Central memory CD8-positive, alpha-beta T cell (primary cell): ENCODE data around the gene IL31.

Experiments used
- ATAC-seq: fragments of 150-1000 bp; cut with Tn5 transposase; replicated peaks from 2 replicates; pipeline ENCODE4 v1.10.0; 2022; ENCODE audit warnings: mild to moderate bottlenecking, moderate FRiP score, moderate number of reproducible peaks; ENCODE audit not compliant: poor library complexity, severe bottlenecking; ENCODE audit errors: extremely low read depth
- DNase-seq, 2 donors: peaks; one replicate each; pipeline ENCODE4 v3.0.0; 2021; ENCODE audit warnings: low spot score in 2 of 2
- H3K27ac Mint-ChIP-seq: one replicate; pipeline ENCODE4 v1.8.0; 2022; ENCODE audit warnings: low read depth, mild to moderate bottlenecking, moderate library complexity, mixed read lengths
- H3K27me3 Mint-ChIP-seq: one replicate; pipeline ENCODE4 v1.8.0; 2022; ENCODE audit warnings: mixed read lengths
- H3K36me3 Mint-ChIP-seq: one replicate; pipeline ENCODE4 v1.8.0; 2022; ENCODE audit warnings: mild to moderate bottlenecking, moderate library complexity, mixed read lengths; ENCODE audit not compliant: insufficient read depth
- H3K4me1 Mint-ChIP-seq: one replicate; pipeline ENCODE4 v1.8.0; 2022; ENCODE audit warnings: mixed read lengths
- H3K4me3 Mint-ChIP-seq: one replicate; pipeline ENCODE4 v1.8.0; 2022; ENCODE audit warnings: mild to moderate bottlenecking, moderate library complexity, mixed read lengths
- H3K9me3 Mint-ChIP-seq: one replicate; pipeline ENCODE4 v1.8.0; 2022; ENCODE audit warnings: mixed read lengths

The IL31 gene

DNA sequence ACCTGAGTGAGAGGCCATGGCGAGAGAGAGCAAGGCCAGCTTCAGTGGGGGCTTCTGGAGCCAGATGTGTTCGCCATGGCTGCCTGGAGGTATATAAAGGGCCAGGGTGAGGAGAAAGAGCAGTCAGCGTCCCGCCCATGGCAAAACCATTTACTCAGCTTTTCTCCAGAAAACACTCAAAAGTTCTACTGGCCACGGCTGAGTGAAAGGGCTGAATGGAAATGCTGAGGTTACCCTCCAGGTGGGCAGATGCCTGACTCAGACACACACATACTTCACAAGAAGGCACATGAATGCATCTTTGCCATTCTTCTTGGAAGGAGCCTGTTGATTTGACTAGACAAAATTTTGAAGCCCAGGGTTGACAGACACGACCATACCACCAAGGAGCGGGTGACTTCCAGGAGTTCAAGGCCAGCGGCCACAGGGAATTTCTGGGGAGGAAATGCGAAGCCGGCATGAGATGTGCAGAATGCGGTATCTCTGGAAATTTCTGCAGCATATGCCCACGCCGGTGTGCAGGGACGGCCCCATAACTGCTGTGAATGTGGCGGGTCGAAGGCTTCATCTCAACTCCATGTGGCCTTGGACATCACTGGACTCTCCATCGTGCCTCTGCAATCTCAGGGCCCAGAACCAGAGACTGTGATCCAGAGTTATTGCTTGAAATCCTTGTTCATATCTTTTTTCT is at the start of gene IL31:
Gene IL31, minus strand, starts transcription at position 67 of the 691 bp plus-strand sequence. Its CDS starts 49 bp downstream, at position 18.
- no peaks in the 10 kb centered on the region for H3K9me3 Mint-ChIP-seq
- ATAC-seq = no peak
- no peak within 1 kb of the TSS for H3K4me3 Mint-ChIP-seq
- H3K27me3 Mint-ChIP-seq = no peaks in the 10 kb centered on the region
- no peak for DNase-seq
- H3K27ac Mint-ChIP-seq = no peak within 1 kb of the TSS
- H3K36me3 Mint-ChIP-seq = peaks cover 2% of the 10 kb centered on the region
- H3K4me1 Mint-ChIP-seq = no peaks in the 10 kb centered on the region

DNA sequence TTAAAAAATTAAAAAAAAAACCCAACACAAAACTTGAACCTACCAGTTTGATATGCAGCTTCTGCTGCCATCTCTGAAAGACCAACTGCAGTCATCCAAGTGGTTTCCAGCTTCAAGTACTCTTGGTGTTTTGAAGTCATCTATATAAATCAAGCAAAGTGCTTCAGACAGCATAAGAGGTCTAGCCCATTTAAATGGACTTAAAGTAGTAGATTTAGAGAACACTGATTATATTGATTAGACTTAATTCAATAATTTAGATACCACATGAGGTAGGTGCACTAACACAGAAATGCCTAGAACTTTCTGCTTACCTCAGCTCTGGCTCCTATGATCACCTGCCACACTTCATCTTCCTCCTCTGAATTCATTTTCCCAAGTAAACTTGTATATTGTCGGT is 42.4 kb upstream of the IL31 start:
- no peak overlapping the region for H3K27ac Mint-ChIP-seq
- H3K4me3 Mint-ChIP-seq = no peak overlapping the region
- peaks cover 6% of the 10 kb centered on the region for H3K4me1 Mint-ChIP-seq
- no peaks in the 10 kb centered on the region for H3K9me3 Mint-ChIP-seq
- no peaks in the 10 kb centered on the region for H3K27me3 Mint-ChIP-seq
- ATAC-seq (no peak), DNase-seq (no peak)
- H3K36me3 Mint-ChIP-seq = peaks cover 79% of the 10 kb centered on the region

DNA sequence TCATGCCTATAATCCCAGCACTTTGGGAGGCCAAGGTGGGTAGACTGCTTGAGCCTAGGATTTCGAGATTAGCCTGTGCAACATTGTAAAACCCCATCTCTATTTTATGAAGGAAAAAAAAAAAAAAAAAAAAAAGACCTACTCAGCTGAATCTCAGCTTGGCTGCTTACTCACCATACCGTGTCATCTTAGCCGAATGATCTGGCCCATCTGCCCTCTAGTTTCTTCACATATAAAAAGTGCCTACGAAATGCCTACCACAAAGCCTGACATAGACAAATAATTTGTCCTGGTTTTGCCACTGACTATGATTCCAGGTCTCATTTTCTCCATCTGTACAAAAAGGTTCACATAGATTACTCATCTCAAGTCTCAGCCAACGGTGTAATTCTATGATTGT is 41.8 kb upstream of the IL31 start:
- DNase-seq (no peak), ATAC-seq (no peak)
- H3K9me3 Mint-ChIP-seq = no peaks in the 10 kb centered on the region
- no peak overlapping the region for H3K27ac Mint-ChIP-seq
- H3K36me3 Mint-ChIP-seq = peaks cover 79% of the 10 kb centered on the region
- no peak overlapping the region for H3K4me3 Mint-ChIP-seq
- no peaks in the 10 kb centered on the region for H3K27me3 Mint-ChIP-seq
- peaks cover 6% of the 10 kb centered on the region for H3K4me1 Mint-ChIP-seq

DNA sequence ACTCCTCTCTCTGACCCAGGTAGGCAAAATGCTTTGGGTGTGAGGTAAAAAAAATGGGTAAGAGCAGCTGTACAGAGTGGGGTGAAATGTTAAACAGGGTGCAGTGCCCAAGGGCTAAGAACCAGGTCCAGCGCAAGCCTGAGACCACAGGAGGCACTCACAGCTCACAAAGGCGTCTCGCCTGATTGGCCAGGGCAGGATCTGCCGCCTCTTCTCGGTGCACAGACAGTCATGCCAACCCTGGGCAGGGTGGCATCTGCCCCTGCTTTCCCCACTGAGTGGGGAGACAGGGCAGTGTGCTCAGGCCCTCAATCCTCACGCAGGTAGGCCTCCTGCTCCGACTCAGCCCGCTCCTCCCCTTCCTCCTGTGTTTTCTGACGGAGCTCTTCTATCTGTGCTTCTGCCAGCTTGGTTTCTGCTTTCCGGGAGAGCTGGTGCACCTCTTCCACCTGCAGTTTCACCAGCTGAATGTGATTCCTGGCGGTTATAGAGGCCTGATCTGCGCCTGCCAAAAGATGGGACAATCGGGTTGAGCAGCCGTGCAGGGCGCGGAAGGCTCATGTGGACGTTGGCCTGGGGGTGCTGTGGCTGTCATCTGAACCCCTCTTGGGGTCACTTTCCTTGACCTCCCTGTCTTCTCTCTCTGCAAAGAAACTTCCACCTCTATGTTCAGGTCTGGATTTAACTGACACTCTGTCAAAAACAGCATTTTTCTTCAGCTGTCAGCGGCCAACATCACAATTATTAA is 34.2 kb upstream of the IL31 start:
- Mint-ChIP-seq H3K9me3 (no peaks in the 10 kb centered on the region), H3K27ac (no peak overlapping the region), H3K4me3 (no peak overlapping the region), H3K36me3 (peaks cover 54% of the 10 kb centered on the region), H3K4me1 (peaks cover 8% of the 10 kb centered on the region), H3K27me3 (no peaks in the 10 kb centered on the region)
- DNase-seq (no peak), ATAC-seq (no peak)

DNA sequence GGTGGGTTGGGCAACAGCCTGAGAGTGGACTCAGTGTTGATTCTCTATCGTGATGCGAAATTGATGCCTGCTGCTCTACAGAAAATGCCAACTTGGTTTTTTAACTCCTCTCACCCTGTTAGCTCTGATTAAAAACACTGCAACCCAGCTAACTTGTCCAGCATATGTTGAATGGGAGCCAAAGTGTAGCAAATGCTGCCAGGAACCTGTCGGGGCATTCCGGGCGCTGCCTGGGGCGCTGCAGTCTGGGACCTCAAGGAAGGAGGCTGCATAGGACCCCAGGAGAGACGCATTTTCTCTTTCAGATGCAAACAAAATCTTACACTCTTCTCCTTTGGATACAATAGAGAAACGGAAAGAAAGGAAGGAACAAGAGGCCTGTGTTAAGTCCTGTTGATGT is 33.4 kb upstream of the IL31 start:
- Mint-ChIP-seq H3K4me3 (no peak overlapping the region), H3K27ac (no peak overlapping the region), H3K4me1 (peaks cover 8% of the 10 kb centered on the region), H3K36me3 (peaks cover 49% of the 10 kb centered on the region), H3K9me3 (no peaks in the 10 kb centered on the region), H3K27me3 (no peaks in the 10 kb centered on the region)
- ATAC-seq (no peak), DNase-seq (no peak)

DNA sequence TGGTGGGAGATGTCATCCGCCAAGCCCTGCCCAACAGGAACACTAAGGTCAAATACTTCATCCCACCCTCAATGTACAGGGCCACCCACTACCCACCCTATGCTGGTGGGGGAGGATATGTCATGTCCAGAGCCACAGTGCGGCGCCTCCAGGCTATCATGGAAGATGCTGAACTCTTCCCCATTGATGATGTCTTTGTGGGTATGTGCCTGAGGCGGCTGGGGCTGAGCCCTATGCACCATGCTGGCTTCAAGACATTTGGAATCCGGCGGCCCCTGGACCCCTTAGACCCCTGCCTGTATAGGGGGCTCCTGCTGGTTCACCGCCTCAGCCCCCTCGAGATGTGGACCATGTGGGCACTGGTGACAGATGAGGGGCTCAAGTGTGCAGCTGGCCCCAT is 33.0 kb upstream of the IL31 start:
- H3K4me3 Mint-ChIP-seq = no peak overlapping the region
- no peaks in the 10 kb centered on the region for H3K27me3 Mint-ChIP-seq
- no peak for ATAC-seq
- H3K9me3 Mint-ChIP-seq = no peaks in the 10 kb centered on the region
- H3K27ac Mint-ChIP-seq = no peak overlapping the region
- H3K4me1 Mint-ChIP-seq = peaks cover 8% of the 10 kb centered on the region
- no peak for DNase-seq
- H3K36me3 Mint-ChIP-seq = peaks cover 44% of the 10 kb centered on the region

DNA sequence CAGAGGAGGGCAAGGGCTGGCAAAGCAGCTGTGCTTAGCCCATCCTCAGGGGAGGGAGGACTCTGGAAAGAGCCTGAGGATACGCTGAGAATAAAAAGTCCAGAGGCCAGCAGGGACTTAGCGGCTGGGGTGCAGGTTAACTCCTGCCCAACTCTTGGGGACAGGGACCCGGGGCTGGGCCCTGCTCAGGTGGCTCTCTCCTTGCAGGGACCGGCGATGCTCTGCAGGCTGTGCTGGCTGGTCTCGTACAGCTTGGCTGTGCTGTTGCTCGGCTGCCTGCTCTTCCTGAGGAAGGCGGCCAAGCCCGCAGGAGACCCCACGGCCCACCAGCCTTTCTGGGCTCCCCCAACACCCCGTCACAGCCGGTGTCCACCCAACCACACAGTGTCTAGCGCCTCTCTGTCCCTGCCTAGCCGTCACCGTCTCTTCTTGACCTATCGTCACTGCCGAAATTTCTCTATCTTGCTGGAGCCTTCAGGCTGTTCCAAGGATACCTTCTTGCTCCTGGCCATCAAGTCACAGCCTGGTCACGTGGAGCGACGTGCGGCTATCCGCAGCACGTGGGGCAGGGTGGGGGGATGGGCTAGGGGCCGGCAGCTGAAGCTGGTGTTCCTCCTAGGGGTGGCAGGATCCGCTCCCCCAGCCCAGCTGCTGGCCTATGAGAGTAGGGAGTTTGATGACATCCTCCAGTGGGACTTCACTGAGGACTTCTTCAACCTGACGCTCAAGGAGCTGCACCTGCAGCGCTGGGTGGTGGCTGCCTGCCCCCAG is 32.3 kb upstream of the IL31 start:
- ATAC-seq (no peak), DNase-seq (no peak)
- Mint-ChIP-seq H3K36me3 (peaks cover 39% of the 10 kb centered on the region), H3K4me3 (peak overlapping the region; percentile 20), H3K27me3 (no peaks in the 10 kb centered on the region), H3K4me1 (peaks cover 8% of the 10 kb centered on the region), H3K27ac (no peak overlapping the region), H3K9me3 (no peaks in the 10 kb centered on the region)

DNA sequence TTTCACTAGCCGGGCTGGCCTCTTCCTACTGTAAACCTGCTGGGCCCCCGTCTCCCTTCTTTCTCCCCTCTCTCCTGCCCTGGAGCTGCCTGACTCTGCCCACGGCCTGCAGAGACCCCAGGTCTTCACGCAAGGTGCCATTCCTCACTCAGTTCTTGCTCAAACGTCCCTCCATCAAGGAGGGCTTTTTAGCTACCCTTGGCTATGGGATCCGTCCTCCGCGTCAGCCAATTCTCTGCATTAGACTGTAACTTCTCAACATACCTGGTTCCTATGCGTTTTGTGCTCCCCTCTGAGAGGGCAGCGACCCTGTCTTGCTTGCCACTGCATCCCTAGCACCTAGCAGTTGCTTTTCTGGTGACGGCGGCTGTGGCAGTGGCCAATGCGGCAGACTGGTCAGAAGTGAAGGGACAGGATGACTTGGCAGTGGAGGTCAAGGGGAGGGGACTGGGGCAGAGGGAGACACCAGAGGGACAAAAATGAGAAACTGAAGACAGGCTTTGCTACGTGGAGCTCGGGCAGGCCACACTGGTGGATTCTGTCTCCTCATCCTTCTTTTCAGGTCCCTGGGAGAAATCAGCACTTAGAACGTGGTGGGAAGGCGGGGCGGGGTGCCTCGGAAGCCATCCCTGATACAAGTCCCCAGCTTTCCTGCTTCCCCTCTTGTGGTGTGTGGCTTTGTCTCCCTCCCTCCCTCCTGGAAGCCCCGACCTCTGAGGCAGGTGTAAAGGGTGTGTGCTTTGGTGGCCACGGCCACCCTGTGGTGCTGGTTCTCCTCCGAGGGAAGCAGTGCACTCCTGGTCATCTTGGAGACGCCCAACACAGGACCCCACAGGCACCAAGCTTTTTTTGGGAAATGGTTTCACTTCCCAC is 31.3 kb upstream of the IL31 start:
- Mint-ChIP-seq H3K4me1 (peaks cover 8% of the 10 kb centered on the region), H3K36me3 (peaks cover 32% of the 10 kb centered on the region), H3K9me3 (no peaks in the 10 kb centered on the region), H3K27ac (peak overlapping the region; percentile 6), H3K4me3 (peak overlapping the region; percentile 70), H3K27me3 (peaks cover 1% of the 10 kb centered on the region)
- ATAC-seq (no peak), DNase-seq (no peak)

DNA sequence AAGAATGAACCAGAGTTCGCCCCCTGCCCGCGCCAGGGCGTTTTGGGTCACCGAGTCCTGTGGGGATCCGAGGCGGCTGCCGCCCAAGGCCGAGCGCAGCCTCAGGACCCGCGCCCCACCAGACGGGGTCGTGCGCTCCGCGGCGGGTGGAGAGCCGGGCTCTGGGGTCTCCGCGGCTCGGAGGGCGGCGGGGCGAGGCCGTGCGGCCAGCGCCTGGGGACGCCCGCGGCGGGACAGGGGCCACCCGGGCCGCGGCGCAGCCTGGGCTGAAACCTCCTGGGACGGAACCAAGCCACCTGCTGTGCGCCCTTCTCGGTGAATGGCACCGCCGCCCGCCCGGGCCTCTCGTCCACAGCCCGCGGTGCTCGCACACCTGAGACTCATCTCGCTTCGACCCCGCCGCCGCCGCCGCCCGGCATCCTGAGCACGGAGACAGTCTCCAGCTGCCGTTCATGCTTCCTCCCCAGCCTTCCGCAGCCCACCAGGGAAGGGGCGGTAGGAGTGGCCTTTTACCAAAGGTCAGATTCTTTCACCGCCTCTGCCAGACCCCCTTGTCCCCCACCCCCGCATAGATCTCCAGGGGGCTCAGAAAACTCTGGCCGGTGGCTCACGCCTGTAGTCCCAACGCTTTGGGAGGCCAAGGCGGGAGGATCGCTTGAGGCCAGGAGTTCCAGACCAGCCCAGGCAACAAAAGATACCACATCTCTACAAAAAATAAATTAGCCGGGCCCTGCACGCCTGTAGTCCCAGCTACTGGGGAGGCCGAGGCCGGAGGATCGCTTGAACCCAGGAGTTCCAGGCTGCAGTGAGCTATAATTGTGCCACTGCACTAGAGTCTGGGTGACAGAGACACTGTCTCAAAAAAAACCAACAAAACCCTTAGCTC is 30.4 kb upstream of the IL31 start:
- peak overlapping the region; percentile 70 for H3K4me3 Mint-ChIP-seq
- peak overlapping the region; percentile 6 for H3K27ac Mint-ChIP-seq
- no peaks in the 10 kb centered on the region for H3K9me3 Mint-ChIP-seq
- H3K27me3 Mint-ChIP-seq = peaks cover 10% of the 10 kb centered on the region
- ATAC-seq (peak; percentile 31), DNase-seq (no peak)
- H3K4me1 Mint-ChIP-seq = peaks cover 8% of the 10 kb centered on the region
- H3K36me3 Mint-ChIP-seq = peaks cover 23% of the 10 kb centered on the region

DNA sequence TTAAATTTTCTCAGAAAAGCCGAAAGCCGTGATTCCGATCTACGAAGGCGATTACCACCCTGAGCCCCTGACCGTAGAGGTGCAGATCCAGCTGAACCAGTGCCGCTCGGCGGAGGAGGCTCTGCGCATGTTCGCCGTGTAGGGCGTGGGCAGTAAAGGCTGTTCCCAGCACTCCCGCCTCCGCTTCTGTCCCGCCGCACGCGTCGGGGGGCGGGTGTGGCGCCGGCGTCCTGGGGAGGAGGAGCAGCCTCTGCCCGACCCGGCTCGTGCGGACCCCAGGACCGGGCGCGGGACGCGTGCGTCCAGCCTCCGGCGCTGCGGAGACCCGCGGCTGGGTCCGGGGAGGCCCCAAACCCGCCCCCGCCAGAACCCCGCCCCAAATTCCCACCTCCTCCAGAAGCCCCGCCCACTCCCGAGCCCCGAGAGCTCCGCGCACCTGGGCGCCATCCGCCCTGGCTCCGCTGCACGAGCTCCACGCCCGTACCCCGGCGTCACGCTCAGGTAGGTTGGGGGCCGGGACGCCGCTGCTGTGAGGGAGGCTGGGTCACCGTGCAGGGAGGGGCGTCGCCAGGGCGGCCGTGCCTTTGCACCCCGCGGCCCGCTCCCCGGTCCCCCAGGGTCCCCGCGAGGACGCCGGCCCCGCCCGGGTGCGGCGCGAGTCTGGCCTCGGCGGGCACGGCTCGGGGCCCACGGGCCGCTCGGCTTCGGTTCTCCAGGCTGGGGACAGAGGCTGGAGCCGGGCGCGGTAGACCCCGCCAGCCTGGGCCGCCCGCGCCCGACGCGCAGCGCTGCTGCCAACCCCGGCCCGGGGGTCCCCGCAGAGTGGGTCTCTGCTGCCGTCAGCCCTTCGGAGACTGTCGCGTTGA is 29.5 kb upstream of the IL31 start, which contains the start of gene B3GNT4:
Gene B3GNT4, plus strand, starts transcription at position 409 of the 866 bp plus-strand sequence. CDS start 910 bp downstream, outside the sequence.
- DNase-seq (peak in 1 of 2 donors; percentile 39), ATAC-seq (peak; percentile 70)
- peak within 1 kb of the TSS; percentile 6 for H3K27ac Mint-ChIP-seq
- H3K4me3 Mint-ChIP-seq = peak within 1 kb of the TSS; percentile 74
- H3K27me3 Mint-ChIP-seq = peaks cover 10% of the 10 kb centered on the region
- peaks cover 21% of the 10 kb centered on the region for H3K36me3 Mint-ChIP-seq
- peaks cover 8% of the 10 kb centered on the region for H3K4me1 Mint-ChIP-seq
- no peaks in the 10 kb centered on the region for H3K9me3 Mint-ChIP-seq
